ENCODE results near the gene AKT3. TPM values are rescaled to one million over a fixed set of nuclear protein-coding genes. Genes with fewer than 3 reads are reported as not detected.
A peak's percentile ranks its signal among the peaks of the same experiment; 100 is the strongest.

Gene AKT3
- total RNA-seq, 2 experiments from 2014 or later = 31.7 to 34.6 TPM

DNA sequence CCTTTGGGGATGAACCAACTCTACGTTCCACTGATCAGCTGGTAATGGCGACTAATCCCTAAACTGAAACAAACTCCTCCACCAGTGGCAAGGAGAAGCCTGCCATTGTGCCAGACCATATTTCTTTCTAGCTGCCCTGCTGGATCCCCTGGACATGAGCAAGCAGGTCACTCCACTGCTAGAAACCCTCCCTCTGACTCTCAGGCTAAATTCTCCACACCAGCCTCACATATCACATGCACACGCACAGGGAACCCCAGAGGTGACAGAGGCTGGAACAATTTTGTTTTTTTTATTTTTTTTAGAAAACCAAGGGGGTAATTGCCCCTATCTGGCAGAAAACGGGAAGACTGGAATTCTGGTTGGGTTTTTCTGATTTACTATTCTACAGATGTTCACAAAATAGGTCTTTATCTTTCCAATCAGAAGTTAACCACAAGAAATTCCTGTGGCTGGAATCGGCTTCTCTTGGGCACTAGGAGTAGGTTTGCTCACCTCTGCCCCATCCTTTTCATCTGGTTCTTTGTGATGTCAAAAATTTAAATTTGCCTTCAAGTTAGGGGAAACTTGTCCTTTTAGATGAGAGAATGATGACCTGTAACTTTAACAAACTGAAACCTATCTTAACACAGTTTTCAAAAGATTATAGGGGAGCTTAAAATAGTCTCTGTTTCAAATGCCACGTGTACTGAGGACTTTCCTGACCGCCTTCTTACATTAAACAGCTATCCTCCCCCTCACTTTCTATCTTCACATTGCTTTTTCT lies 336.1 kb downstream of the AKT3 start:
- POLR2A ChIA-PET = no interaction called here
- Mint-ChIP-seq H3K9me3 (peaks cover 4% of the 10 kb centered on the region), H3K27me3 (no peaks in the 10 kb centered on the region), H3K4me1 (ENCODE audit: low read depth) (peaks cover 19% of the 10 kb centered on the region), H3K36me3 (ENCODE audit: low read depth) (peaks cover 24% of the 10 kb centered on the region), H3K4me3 (no peak overlapping the region), H3K27ac (peak overlapping the region; percentile 27)
- intact Hi-C loops (cut with micrococcal nuclease) = no loop called here
- DNase-seq = no peak
- peak; percentile 51 for ATAC-seq
- CTCF ChIA-PET = no interaction called here
- TF ChIP-seq CTCF (IDR thresholded peaks at IDR 0.05) = no peak

GRCh38 chr1:243510928-243511327 lies 339.1 kb downstream of the AKT3 start:
- H3K27me3 Mint-ChIP-seq = no peaks in the 10 kb centered on the region
- no peak overlapping the region for H3K4me3 Mint-ChIP-seq
- TF ChIP-seq CTCF (IDR thresholded peaks at IDR 0.05) = no peak
- POLR2A ChIA-PET = no interaction called here
- no peak overlapping the region for H3K27ac Mint-ChIP-seq
- intact Hi-C loops (cut with micrococcal nuclease) = no loop called here
- no peaks in the 10 kb centered on the region for H3K9me3 Mint-ChIP-seq
- H3K36me3 Mint-ChIP-seq (ENCODE audit: low read depth) = peaks cover 14% of the 10 kb centered on the region
- DNase-seq = no peak
- ATAC-seq = no peak
- CTCF ChIA-PET = interaction anchor here (1.6 kb wide), 1 partner anchor 167 kb away, joined by 3 read pairs; no protein-coding TSS in a partner anchor
- H3K4me1 Mint-ChIP-seq (ENCODE audit: low read depth) = peaks cover 38% of the 10 kb centered on the region

DNA sequence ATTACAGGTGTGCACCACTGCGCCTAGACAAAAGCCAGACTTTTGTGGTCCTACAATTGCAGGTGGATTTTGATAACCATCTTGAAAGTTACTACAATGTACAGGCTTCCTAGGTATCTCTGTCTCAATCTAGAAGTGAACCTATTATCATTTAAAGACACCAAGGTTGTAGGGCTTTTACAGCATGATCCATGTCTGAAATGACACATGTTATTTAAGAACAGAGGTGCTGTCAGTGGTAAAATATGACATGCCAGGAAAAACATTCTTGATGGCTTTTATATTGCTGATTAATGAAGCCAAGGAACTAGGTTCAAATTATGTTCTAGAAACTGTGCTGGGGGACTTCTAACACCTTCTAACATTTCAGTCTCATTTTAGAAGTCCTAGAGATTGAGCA lies 341.1 kb downstream of the AKT3 start:
- H3K36me3 Mint-ChIP-seq (ENCODE audit: low read depth) = peaks cover 20% of the 10 kb centered on the region
- H3K4me1 Mint-ChIP-seq (ENCODE audit: low read depth) = peaks cover 29% of the 10 kb centered on the region
- intact Hi-C loops (cut with micrococcal nuclease) = no loop called here
- H3K4me3 Mint-ChIP-seq = no peak overlapping the region
- H3K27ac Mint-ChIP-seq = no peak overlapping the region
- POLR2A ChIA-PET = no interaction called here
- H3K27me3 Mint-ChIP-seq = no peaks in the 10 kb centered on the region
- no peak for TF ChIP-seq CTCF (IDR thresholded peaks at IDR 0.05)
- H3K9me3 Mint-ChIP-seq = no peaks in the 10 kb centered on the region
- ATAC-seq (no peak), DNase-seq (no peak)
- CTCF ChIA-PET = interaction anchor here (1.2 kb wide), 1 partner anchor 91 kb away, joined by 3 read pairs; no protein-coding TSS in a partner anchor

- Mint-ChIP-seq H3K27me3 (no peaks in the 10 kb centered on the region), H3K36me3 (ENCODE audit: low read depth) (peaks cover 22% of the 10 kb centered on the region), H3K4me3 (no peak overlapping the region), H3K4me1 (ENCODE audit: low read depth) (peaks cover 26% of the 10 kb centered on the region), H3K9me3 (no peaks in the 10 kb centered on the region), H3K27ac (peak overlapping the region; percentile 13)
- TF ChIP-seq CTCF (IDR thresholded peaks at IDR 0.05) = no peak
- DNase-seq (peak; percentile 58), ATAC-seq (peak; percentile 93)
- ChIA-PET POLR2A (no interaction called here), CTCF (interaction anchor here (1.2 kb wide), 1 partner anchor 92 kb away, joined by 3 read pairs; no protein-coding TSS in a partner anchor)
- intact Hi-C loops (cut with micrococcal nuclease) = no loop called here
Observed at GRCh38 chr1:243508303-243508713, 341.7 kb downstream of the AKT3 start.

GRCh38 chr1:243507672-243508302 lies 342.3 kb downstream of the AKT3 start:
- no peak overlapping the region for H3K4me3 Mint-ChIP-seq
- ChIA-PET POLR2A (no interaction called here), CTCF (interaction anchor here (1.1 to 1.2 kb wide), 3 partner anchors 15 to 165 kb away, joined by 3 read pairs; no protein-coding TSS in a partner anchor)
- peaks cover 26% of the 10 kb centered on the region for H3K4me1 Mint-ChIP-seq (ENCODE audit: low read depth)
- no peaks in the 10 kb centered on the region for H3K9me3 Mint-ChIP-seq
- peaks cover 22% of the 10 kb centered on the region for H3K36me3 Mint-ChIP-seq (ENCODE audit: low read depth)
- DNase-seq = no peak
- no peak for TF ChIP-seq CTCF (IDR thresholded peaks at IDR 0.05)
- no peak for ATAC-seq
- no peaks in the 10 kb centered on the region for H3K27me3 Mint-ChIP-seq
- no peak overlapping the region for H3K27ac Mint-ChIP-seq
- intact Hi-C loops (cut with micrococcal nuclease) = no loop called here
